SK-N-SH (cell line): ENCODE data around the gene FZR1. TPM values are rescaled to one million over a fixed set of nuclear protein-coding genes. Genes with fewer than 3 reads are reported as not detected.

ENCODE experiments used
- CTCF ChIA-PET: fragments of 300-600, 350-600 bp; formaldehyde crosslinking; extraction: SDS; loops from one replicate; lab custom pipeline; 2021; lab: Yijun Ruan, JAX
- POLR2A ChIA-PET: fragments of 350-600 bp; sonication (Branson Sonifier 250); formaldehyde crosslinking; extraction: SDS; loops from one replicate; lab custom pipeline; 2020; ENCODE audit warnings: antibody characterized with exemption, inconsistent platforms; lab: Yijun Ruan, JAX
- DNase-seq: peaks from one replicate; pipeline ENCODE4 v3.0.0; 2012
- H2AFZ ChIP-seq: fragments of 200-600 bp; sonication (generic); 2 replicates; pipeline ENCODE4 v1.8.1; 2016; ENCODE audit warnings: antibody characterized with exemption, mild to moderate bottlenecking, low read depth
- H3F3A ChIP-seq: fragments of 200-600 bp; sonication (generic); replicated peaks from 2 replicates; pipeline ENCODE3; 2016; ENCODE audit warnings: antibody characterized with exemption, mild to moderate bottlenecking; ENCODE audit not compliant: insufficient read depth
- H3K27ac ChIP-seq, 2 experiments: fragments of 200-500 bp in 1 of 2; fragments of 200-600 bp in 1 of 2; sonication (Bioruptor generic) in 1 of 2; sonication (generic), shearing (Covaris generic) in 1 of 2; 2 replicates each; pipeline versions ENCODE4 v1.5.1 to v1.6.1; 2014 to 2016; ENCODE audit warnings: low read depth in 2 of 2, inconsistent platforms in 1 of 2, low read length in 1 of 2, mild to moderate bottlenecking in 1 of 2, mixed read lengths in 1 of 2
- H3K27me3 ChIP-seq: fragments of 200-600 bp; sonication (generic), shearing (Covaris generic); 2 replicates; pipeline ENCODE4 v1.6.1; 2016; ENCODE audit warnings: mixed run types; ENCODE audit not compliant: insufficient read depth
- H3K36me3 ChIP-seq, 2 experiments: fragments of 200-500 bp in 1 of 2; fragments of 200-600 bp in 1 of 2; sonication (Bioruptor generic) in 1 of 2; sonication (generic) in 1 of 2; replicated peaks in 1 of 2; 2 replicates each; pipeline versions ENCODE3 to v1.5.1; 2014 to 2016; ENCODE audit warnings: low read length in 1 of 2, mild to moderate bottlenecking in 1 of 2; ENCODE audit not compliant: insufficient read depth in 2 of 2, control insufficient read depth in 1 of 2
- H3K4me1 ChIP-seq, 2 experiments: fragments of 200-500 bp in 1 of 2; fragments of 200-600 bp in 1 of 2; sonication (Bioruptor generic) in 1 of 2; sonication (generic), shearing (Covaris generic) in 1 of 2; 2 replicates each; pipeline versions ENCODE4 v1.5.1 to v1.6.1; 2014 to 2016; ENCODE audit warnings: low read depth in 1 of 2, low read length in 1 of 2, mixed run types in 1 of 2; ENCODE audit not compliant: insufficient read depth in 2 of 2, control insufficient read depth in 1 of 2
- H3K4me2 ChIP-seq: fragments of 200-600 bp; sonication (generic), shearing (Covaris generic); 2 replicates; pipeline ENCODE4 v1.6.1; 2017; ENCODE audit warnings: mixed run types
- H3K4me3 ChIP-seq, 2 experiments: fragments of 200-500 bp in 1 of 2; fragments of 200-600 bp in 1 of 2; sonication (Bioruptor generic) in 1 of 2; sonication (generic), shearing (Covaris generic) in 1 of 2; 2 replicates each; pipeline versions ENCODE4 v1.5.1 to v1.8.1; 2014 to 2016; ENCODE audit warnings: low read depth in 2 of 2, inconsistent platforms in 1 of 2, low read length in 1 of 2, mild to moderate bottlenecking in 1 of 2, mixed read lengths in 1 of 2, moderate library complexity in 1 of 2
- H3K79me2 ChIP-seq: fragments of 200-600 bp; sonication (generic); 2 replicates; pipeline ENCODE4 v1.8.1; 2017; ENCODE audit warnings: mild to moderate bottlenecking; ENCODE audit not compliant: insufficient read depth
- H3K9ac ChIP-seq: fragments of 200-600 bp; sonication (generic); 2 replicates; pipeline ENCODE4 v1.6.1; 2017; ENCODE audit warnings: mixed run types
- H3K9me2 ChIP-seq: fragments of 200-600 bp; sonication (generic); 2 replicates; pipeline ENCODE4 v1.6.1; 2017; ENCODE audit warnings: mixed run types
- H3K9me3 ChIP-seq: fragments of 200-600 bp; sonication (generic); 2 replicates; pipeline ENCODE4 v1.6.1; 2017; ENCODE audit warnings: mixed run types, mild to moderate bottlenecking, moderate library complexity
- H4K20me1 ChIP-seq: fragments of 200-600 bp; sonication (generic); 2 replicates; pipeline ENCODE4 v1.6.1; 2017; ENCODE audit warnings: mild to moderate bottlenecking, mixed run types; ENCODE audit not compliant: insufficient read depth
- EZH2phosphoT487 ChIP-seq: fragments of 200-600 bp; sonication (generic); IDR thresholded peaks from 2 replicates; pipeline ENCODE4 v1.6.1; 2017; ENCODE audit warnings: low read depth, mixed run types, mild to moderate bottlenecking, antibody characterized with exemption, moderate library complexity, borderline replicate concordance
- FOXJ3 ChIP-seq: sonication (generic); formaldehyde crosslinking; IDR thresholded peaks from 2 replicates; pipeline ENCODE4 v1.5.1; 2020; ENCODE audit warnings: mild to moderate bottlenecking, missing genetic modification reagents
- GATA2 ChIP-seq: sonication (generic); formaldehyde crosslinking; IDR thresholded peaks from 2 replicates; pipeline ENCODE4 v1.5.0; 2020; ENCODE audit warnings: mild to moderate bottlenecking, missing genetic modification reagents
- JUND ChIP-seq: IDR thresholded peaks from 2 replicates; pipeline ENCODE4 v1.4.0; 2012
- MXI1 ChIP-seq: IDR thresholded peaks from 2 replicates; pipeline ENCODE4 v1.6.1; 2012; ENCODE audit warnings: mild to moderate bottlenecking, low read depth, low read length, improper control_type of control experiment
- POLR2AphosphoS5 ChIP-seq: IDR thresholded peaks from 2 replicates; pipeline ENCODE4 v1.6.1; 2012; ENCODE audit warnings: low read depth, low read length
- RFX5 ChIP-seq: IDR thresholded peaks from 2 replicates; pipeline ENCODE4 v1.6.1; 2012; ENCODE audit warnings: mild to moderate bottlenecking, improper control_type of control experiment, low read length
- SIN3A ChIP-seq: IDR thresholded peaks from 2 replicates; pipeline ENCODE4 v1.6.1; 2012; ENCODE audit warnings: low read depth, mild to moderate bottlenecking, low read length, moderate library complexity, borderline replicate concordance
- ZBTB33 ChIP-seq: IDR thresholded peaks from 2 replicates; pipeline ENCODE4 v1.4.0; 2012; ENCODE audit warnings: low read depth, borderline replicate concordance
- WGBS: methylation state at CpG from one replicate; pipeline ENCODE4 v1.1.6; 2017; ENCODE audit warnings: low lambda C conversion rate; 5-methylcytosine and 5-hydroxymethylcytosine counted together
- polyA plus RNA-seq, 3 experiments: library from polyadenylated mRNA; depleted of rRNA; stranded (reverse); fragments of >200 nt; gene quantifications; 2 replicates each; pipeline ENCODE4 v1.2.3, GENCODE V29; 2012
- TF ChIP-seq, protein P1 (sequence below): IDR thresholded peaks from 2 replicates; pipeline ENCODE4 v1.4.0; 2012; ENCODE audit warnings: low read depth
- TF ChIP-seq, protein P2 (sequence below): fragments of 150-350 bp; IDR thresholded peaks from 2 replicates; pipeline ENCODE4 v1.6.1; 2016; ENCODE audit warnings: mild to moderate bottlenecking, low read depth, low read length

FZR1 gene
- polyA plus RNA-seq, 1 of the 3 experiments (the other 2 are of a cell fraction): 36.3 TPM

GRCh38 chr19:3515891-3516422 lies 9.8 kb downstream of the FZR1 start:
- no peak overlapping the region for H3K4me2 ChIP-seq
- POLR2A ChIA-PET: no interaction called here
- H3K9me3 ChIP-seq: no peaks in the 10 kb centered on the region
- TF ChIP-seq GATA2: no peak
- TF ChIP-seq FOXJ3 (CRISPR knock-in tag): no peak
- TF ChIP-seq RFX5: no peak
- no peak for TF ChIP-seq SIN3A
- TF ChIP-seq, protein P1, sequence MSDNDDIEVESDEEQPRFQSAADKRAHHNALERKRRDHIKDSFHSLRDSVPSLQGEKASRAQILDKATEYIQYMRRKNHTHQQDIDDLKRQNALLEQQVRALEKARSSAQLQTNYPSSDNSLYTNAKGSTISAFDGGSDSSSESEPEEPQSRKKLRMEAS: no peak
- TF ChIP-seq POLR2AphosphoS5: no peak
- no peak for TF ChIP-seq EZH2phosphoT487
- TF ChIP-seq, protein P2, sequence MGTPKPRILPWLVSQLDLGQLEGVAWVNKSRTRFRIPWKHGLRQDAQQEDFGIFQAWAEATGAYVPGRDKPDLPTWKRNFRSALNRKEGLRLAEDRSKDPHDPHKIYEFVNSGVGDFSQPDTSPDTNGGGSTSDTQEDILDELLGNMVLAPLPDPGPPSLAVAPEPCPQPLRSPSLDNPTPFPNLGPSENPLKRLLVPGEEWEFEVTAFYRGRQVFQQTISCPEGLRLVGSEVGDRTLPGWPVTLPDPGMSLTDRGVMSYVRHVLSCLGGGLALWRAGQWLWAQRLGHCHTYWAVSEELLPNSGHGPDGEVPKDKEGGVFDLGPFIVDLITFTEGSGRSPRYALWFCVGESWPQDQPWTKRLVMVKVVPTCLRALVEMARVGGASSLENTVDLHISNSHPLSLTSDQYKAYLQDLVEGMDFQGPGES: no peak
- peaks cover 98% of the 10 kb centered on the region for H4K20me1 ChIP-seq
- H3K27ac ChIP-seq: no peak overlapping the region; a peak in 1 of 4 replicates
- H3K9ac ChIP-seq: no peak overlapping the region
- CTCF ChIA-PET: interaction anchor here (0.9 to 1.7 kb wide), 3 partner anchors 21 to 211 kb away, joined by 3 to 7 read pairs (median 3); no protein-coding TSS in a partner anchor
- no peaks in the 10 kb centered on the region for H3K9me2 ChIP-seq
- H3K79me2 ChIP-seq: peaks cover 100% of the 10 kb centered on the region
- H3F3A ChIP-seq: no peaks in the 10 kb centered on the region
- WGBS: 90% methylated on average over 7 of the region's 15 CpGs
- no peak for DNase-seq
- peaks cover 0 to 20% of the 10 kb centered on the region in 2 experiments; a peak in 1 of 4 replicates for H3K4me1 ChIP-seq
- H3K36me3 ChIP-seq: peaks cover 3 to 12% of the 10 kb centered on the region in 2 experiments
- H3K27me3 ChIP-seq: no peaks in the 10 kb centered on the region
- no peak overlapping the region for H3K4me3 ChIP-seq
- no peak overlapping the region for H2AFZ ChIP-seq

DNA sequence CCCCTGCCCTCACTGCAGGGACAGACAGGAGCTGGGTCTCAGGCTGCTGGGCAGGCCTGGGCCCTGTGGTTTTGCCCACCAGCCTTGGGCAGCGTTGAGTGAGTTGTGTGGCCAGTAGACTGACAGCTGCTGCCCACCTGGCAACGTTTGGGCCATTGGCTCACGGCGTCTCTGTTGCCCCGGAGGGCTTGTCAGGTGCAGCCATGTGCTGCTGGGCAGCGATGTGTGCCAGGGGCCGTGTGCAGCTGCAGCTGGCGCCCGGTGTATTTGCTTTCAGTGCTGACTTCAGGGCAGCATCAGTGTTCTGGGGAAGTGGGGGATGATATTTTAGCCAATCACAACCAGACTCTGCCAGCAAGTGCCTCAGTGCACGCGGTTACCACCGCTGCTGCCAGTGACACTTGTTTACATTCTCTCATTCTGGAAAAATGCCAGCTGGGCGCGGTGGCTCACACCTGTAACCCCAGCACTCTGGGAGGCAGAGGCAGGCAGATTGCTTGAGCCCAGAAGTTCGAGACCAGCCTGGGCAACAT lies 10.6 kb downstream of the FZR1 start:
- no peak for TF ChIP-seq ZBTB33
- TF ChIP-seq SIN3A: no peak
- TF ChIP-seq MXI1: peak; percentile 51; the same call in 1 of the 2 replicates
- TF ChIP-seq POLR2AphosphoS5: no peak
- no peak for TF ChIP-seq JUND
- peaks cover 3 to 7% of the 10 kb centered on the region in 2 experiments for H3K36me3 ChIP-seq
- H3K27ac ChIP-seq: no peak overlapping the region
- peaks cover 0 to 20% of the 10 kb centered on the region in 2 experiments; a peak in 1 of 4 replicates for H3K4me1 ChIP-seq
- ChIA-PET POLR2A (no interaction called here), CTCF (interaction anchor here (0.9 to 1.7 kb wide), 4 partner anchors 11 to 212 kb away, joined by 3 to 7 read pairs (median 3); no protein-coding TSS in a partner anchor)
- peak; percentile 56 for DNase-seq
- WGBS: 70% methylated on average over 6 of the region's 15 CpGs
- H3K9ac ChIP-seq: no peak overlapping the region
- H3F3A ChIP-seq: no peaks in the 10 kb centered on the region
- peaks cover 100% of the 10 kb centered on the region for H3K79me2 ChIP-seq
- no peaks in the 10 kb centered on the region for H3K9me2 ChIP-seq
- H3K4me2 ChIP-seq: no peak overlapping the region
- H4K20me1 ChIP-seq: peaks cover 96% of the 10 kb centered on the region
- H2AFZ ChIP-seq: no peak overlapping the region
- no peak overlapping the region for H3K4me3 ChIP-seq
- H3K27me3 ChIP-seq: no peaks in the 10 kb centered on the region
- no peaks in the 10 kb centered on the region for H3K9me3 ChIP-seq
